IMR-90 (cell line): ENCODE measurements around the gene NDUFS7. TPM values are rescaled to one million over a fixed set of nuclear protein-coding genes. Genes with fewer than 3 reads are reported as not detected.

ENCODE experiments used
- polyA plus RNA-seq, 3 experiments: library from polyadenylated mRNA; depleted of rRNA; stranded (reverse); fragments of >200 nt; gene quantifications; 2 replicates each; pipeline ENCODE4 v1.2.3, GENCODE V29; 2012; ENCODE audit warnings: low replicate concordance in 1 of 3
- total RNA-seq: library from RNA; depleted of rRNA; stranded (reverse); fragments of >200 nt; gene quantifications from 2 replicates; pipeline ENCODE4 v1.2.3, GENCODE V29; 2012; rRNA removed

NDUFS7 gene
- total and polyA plus RNA-seq, 2 of the 4 experiments (the other 2 are of a cell fraction), result 60.8 to 136 TPM

Other genes starting within 250 kb of the NDUFS7 start
- gene SBNO2, start 209.6 kb upstream of the NDUFS7 start, total RNA-seq, result 13.4 and 13.6 TPM in 2 replicates
- 40.4 and 40.5 TPM in 2 replicates for gene SBNO2, start 209.6 kb upstream of the NDUFS7 start, polyA plus RNA-seq (2012; rRNA removed)
- 39.3 and 45.0 TPM in 2 replicates for gene STK11, start 178.1 kb upstream of the NDUFS7 start, total RNA-seq
- gene STK11, start 178.1 kb upstream of the NDUFS7 start, polyA plus RNA-seq (2012; rRNA removed), result 40.9 and 42.8 TPM in 2 replicates
- gene CBARP, start 145.9 kb upstream of the NDUFS7 start, total RNA-seq, result 0.18 and 0.56 TPM in 2 replicates
- gene CBARP, start 145.9 kb upstream of the NDUFS7 start, polyA plus RNA-seq (2012; rRNA removed), result 3.9 and 8.5 TPM in 2 replicates
- 7.3 and 13.6 TPM in 2 replicates for gene ATP5F1D, start 142.2 kb upstream of the NDUFS7 start, total RNA-seq
- 140 and 189 TPM in 2 replicates for gene ATP5F1D, start 142.2 kb upstream of the NDUFS7 start, polyA plus RNA-seq (2012; rRNA removed)
- gene MIDN, start 135.3 kb upstream of the NDUFS7 start, total RNA-seq, result 2.2 and 2.5 TPM in 2 replicates
- gene MIDN, start 135.3 kb upstream of the NDUFS7 start, polyA plus RNA-seq (2012; rRNA removed), result 24.1 and 26.0 TPM in 2 replicates
- 226 and 299 TPM in 2 replicates for gene CIRBP, start 114.6 kb upstream of the NDUFS7 start, total RNA-seq
- gene CIRBP, start 114.6 kb upstream of the NDUFS7 start, polyA plus RNA-seq (2012; rRNA removed), result 405 and 542 TPM in 2 replicates
- gene FAM174C, start 108.4 kb upstream of the NDUFS7 start, total RNA-seq, result 7.5 and 10.6 TPM in 2 replicates
- gene FAM174C, start 108.4 kb upstream of the NDUFS7 start, polyA plus RNA-seq (2012; rRNA removed), result 61.8 and 93.4 TPM in 2 replicates
- not detected in 2 replicates for gene EFNA2, start 98.0 kb upstream of the NDUFS7 start, total RNA-seq
- gene EFNA2, start 98.0 kb upstream of the NDUFS7 start, polyA plus RNA-seq (2012; rRNA removed), result not detected in 2 replicates
- 22.8 and 23.9 TPM in 2 replicates for gene GAMT, start 17.6 kb downstream of the NDUFS7 start, total RNA-seq
- 51.8 and 63.6 TPM in 2 replicates for gene GAMT, start 17.6 kb downstream of the NDUFS7 start, polyA plus RNA-seq (2012; rRNA removed)
- gene DAZAP1, start 23.7 kb downstream of the NDUFS7 start, total RNA-seq, result 22.0 and 35.3 TPM in 2 replicates
- gene DAZAP1, start 23.7 kb downstream of the NDUFS7 start, polyA plus RNA-seq (2012; rRNA removed), result 62.8 and 63.6 TPM in 2 replicates
- 834 and 1,179 TPM in 2 replicates for gene RPS15, start 54.5 kb downstream of the NDUFS7 start, total RNA-seq
- 1,855 and 2,269 TPM in 2 replicates for gene RPS15, start 54.5 kb downstream of the NDUFS7 start, polyA plus RNA-seq (2012; rRNA removed)
- 0.28 and 0.36 TPM in 2 replicates for gene APC2, start 66.2 kb downstream of the NDUFS7 start, total RNA-seq
- gene APC2, start 66.2 kb downstream of the NDUFS7 start, polyA plus RNA-seq (2012; rRNA removed), result 0.41 and 0.42 TPM in 2 replicates
- 10.4 and 10.6 TPM in 2 replicates for gene C19orf25, start 95.3 kb downstream of the NDUFS7 start, total RNA-seq
- gene C19orf25, start 95.3 kb downstream of the NDUFS7 start, polyA plus RNA-seq (2012; rRNA removed), result 34.9 and 40.8 TPM in 2 replicates
- gene PCSK4, start 106.4 kb downstream of the NDUFS7 start, total RNA-seq, result 0.56 and 0.72 TPM in 2 replicates
- gene PCSK4, start 106.4 kb downstream of the NDUFS7 start, polyA plus RNA-seq (2012; rRNA removed), result 1.7 and 2.9 TPM in 2 replicates
- 1.3 and 1.7 TPM in 2 replicates for gene REEP6, start 107.3 kb downstream of the NDUFS7 start, total RNA-seq
- gene REEP6, start 107.3 kb downstream of the NDUFS7 start, polyA plus RNA-seq (2012; rRNA removed), result 2.2 and 3.2 TPM in 2 replicates
- gene ADAMTSL5, start 129.1 kb downstream of the NDUFS7 start, total RNA-seq, result 0.83 and 0.90 TPM in 2 replicates
- gene ADAMTSL5, start 129.1 kb downstream of the NDUFS7 start, polyA plus RNA-seq (2012; rRNA removed), result 10.8 and 13.4 TPM in 2 replicates
- not detected in 2 replicates for gene PLK5, start 140.2 kb downstream of the NDUFS7 start, total RNA-seq
- 0.04 TPM in 1 of 2 replicates, not detected in the other for gene PLK5, start 140.2 kb downstream of the NDUFS7 start, polyA plus RNA-seq (2012; rRNA removed)
- gene MEX3D, start 184.4 kb downstream of the NDUFS7 start, total RNA-seq, result 9.1 and 11.9 TPM in 2 replicates
- gene MEX3D, start 184.4 kb downstream of the NDUFS7 start, polyA plus RNA-seq (2012; rRNA removed), result 9.6 and 18.2 TPM in 2 replicates
- gene MBD3, start 209.0 kb downstream of the NDUFS7 start, total RNA-seq, result 42.5 and 47.5 TPM in 2 replicates
- gene MBD3, start 209.0 kb downstream of the NDUFS7 start, polyA plus RNA-seq (2012; rRNA removed), result 66.3 and 79.9 TPM in 2 replicates
- gene UQCR11, start 221.6 kb downstream of the NDUFS7 start, total RNA-seq, result 22.8 and 29.2 TPM in 2 replicates
- 177 and 248 TPM in 2 replicates for gene UQCR11, start 221.6 kb downstream of the NDUFS7 start, polyA plus RNA-seq (2012; rRNA removed)